Measurements from ENCODE around the gene MSI2. TPM values are rescaled to one million over a fixed set of nuclear protein-coding genes. Genes with fewer than 3 reads are reported as not detected.

Gene MSI2
- total RNA-seq, 6 experiments from 2014 or later: 12.0 to 22.6 (median 19.4) TPM

GRCh38 chr17:57490890-57491289 lies 234.6 kb downstream of the MSI2 start:
- Histone ChIP-seq H3K27me3 (no peaks in the 10 kb centered on the region), H3K27ac (no peak overlapping the region), H3K36me3 (no peaks in the 10 kb centered on the region), H3K9me3 (no peaks in the 10 kb centered on the region), H3K4me3 (no peak overlapping the region), H3K4me1 (no peaks in the 10 kb centered on the region)
- intact Hi-C loops (cut with DNase I): no loop called here
- DNase-seq (no peak), ATAC-seq (no peak)
- WGBS (ENCODE audit: insufficient coverage, low coverage, low lambda C conversion rate, missing lambda C conversion rate): 87% methylated on average over 7 of the region's 12 CpGs
- no peak for TF ChIP-seq CTCF (IDR thresholded peaks at IDR 0.05)
- TF ChIP-seq POLR2A (IDR thresholded peaks at IDR 0.05): no peak

GRCh38 chr17:57493171-57493570 lies 236.8 kb downstream of the MSI2 start:
- Histone ChIP-seq H3K4me1 (peaks cover 0 to 7% (median 0%) of the 10 kb centered on the region in 4 donors), H3K36me3 (no peaks in the 10 kb centered on the region), H3K27me3 (no peaks in the 10 kb centered on the region), H3K4me3 (no peak overlapping the region), H3K9me3 (no peaks in the 10 kb centered on the region), H3K27ac (no peak overlapping the region)
- intact Hi-C loops (cut with DNase I): no loop called here
- DNase-seq (no peak), ATAC-seq (no peak)
- TF ChIP-seq POLR2A (IDR thresholded peaks at IDR 0.05) (no peak), CTCF (IDR thresholded peaks at IDR 0.05) (no peak)
- WGBS (ENCODE audit: insufficient coverage, low coverage, low lambda C conversion rate, missing lambda C conversion rate): 86% methylated on average over 5 of the region's 5 CpGs

GRCh38 chr17:57493625-57494024 lies 237.3 kb downstream of the MSI2 start:
- Histone ChIP-seq H3K27ac (no peak overlapping the region), H3K9me3 (no peaks in the 10 kb centered on the region), H3K36me3 (no peaks in the 10 kb centered on the region), H3K4me1 (peaks cover 0 to 7% (median 0%) of the 10 kb centered on the region in 4 donors), H3K27me3 (no peaks in the 10 kb centered on the region), H3K4me3 (no peak overlapping the region)
- intact Hi-C loops (cut with DNase I): no loop called here
- DNase-seq (no peak), ATAC-seq (no peak)
- 94% methylated on average over 6 of the region's 6 CpGs for WGBS (ENCODE audit: insufficient coverage, low coverage, low lambda C conversion rate, missing lambda C conversion rate)
- TF ChIP-seq CTCF (IDR thresholded peaks at IDR 0.05) (no peak), POLR2A (IDR thresholded peaks at IDR 0.05) (no peak)

- TF ChIP-seq CTCF (IDR thresholded peaks at IDR 0.05): no peak
- no peaks in the 10 kb centered on the region for H3K9me3 ChIP-seq
- peaks cover 0 to 7% (median 0%) of the 10 kb centered on the region in 4 donors for H3K4me1 ChIP-seq
- H3K27ac ChIP-seq: no peak overlapping the region
- WGBS (ENCODE audit: insufficient coverage, low coverage, low lambda C conversion rate, missing lambda C conversion rate): 92% methylated on average over 2 of the region's 5 CpGs
- no peaks in the 10 kb centered on the region for H3K36me3 ChIP-seq
- no peak overlapping the region for H3K4me3 ChIP-seq
- no peak for DNase-seq
- intact Hi-C loops (cut with DNase I): no loop called here
- no peaks in the 10 kb centered on the region for H3K27me3 ChIP-seq
- ATAC-seq: no peak
These were observed 238.1 kb downstream of the MSI2 start for GRCh38 chr17:57494443-57494842.

- intact Hi-C loops (cut with DNase I): no loop called here
- H3K27me3 ChIP-seq: no peaks in the 10 kb centered on the region
- peaks cover 0 to 7% (median 0%) of the 10 kb centered on the region in 4 donors for H3K4me1 ChIP-seq
- WGBS (ENCODE audit: insufficient coverage, low coverage, low lambda C conversion rate, missing lambda C conversion rate): 98% methylated on average over 6 of the region's 6 CpGs
- H3K9me3 ChIP-seq: no peaks in the 10 kb centered on the region
- DNase-seq: no peak
- no peak overlapping the region for H3K27ac ChIP-seq
- no peak for ATAC-seq
- no peak overlapping the region for H3K4me3 ChIP-seq
- no peaks in the 10 kb centered on the region for H3K36me3 ChIP-seq
- TF ChIP-seq CTCF (IDR thresholded peaks at IDR 0.05): no peak
- TF ChIP-seq POLR2A (IDR thresholded peaks at IDR 0.05): no peak
These were observed 239.4 kb downstream of the MSI2 start for GRCh38 chr17:57495771-57496170.

Measured in right lobe of liver (tissue), 6 donors.